HFFc6 (cell line): ENCODE data around the gene PDE4C. TPM values are rescaled to one million over a fixed set of nuclear protein-coding genes. Genes with fewer than 3 reads are reported as not detected.

Experiments
- DNase-seq: peaks from one replicate; pipeline ENCODE4 v3.0.0-alpha.2; 2018
- H3K27ac Mint-ChIP-seq: 2 replicates; pipeline ENCODE4 v1.8.0; 2020; ENCODE audit warnings: mild to moderate bottlenecking, mixed read lengths
- H3K27me3 Mint-ChIP-seq: 2 replicates; pipeline ENCODE4 v1.8.0; 2021; ENCODE audit warnings: mild to moderate bottlenecking, moderate library complexity, mixed read lengths; ENCODE audit not compliant: insufficient read depth
- H3K36me3 Mint-ChIP-seq: 2 replicates; pipeline ENCODE4 v1.8.0; 2021; ENCODE audit warnings: low read depth, mixed read lengths
- H3K4me1 Mint-ChIP-seq: 2 replicates; pipeline ENCODE4 v1.8.0; 2020; ENCODE audit warnings: low read depth, mixed read lengths
- H3K4me3 Mint-ChIP-seq: 2 replicates; pipeline ENCODE4 v1.8.0; 2020; ENCODE audit warnings: mild to moderate bottlenecking, moderate library complexity, mixed read lengths
- H3K9me3 Mint-ChIP-seq: 2 replicates; pipeline ENCODE4 v1.8.0; 2020; ENCODE audit warnings: mild to moderate bottlenecking, mixed read lengths
- total RNA-seq, 6 experiments: library from RNA; stranded (reverse); fragmentation: NEBNext Ultra II Directional; extraction: Animal tissue kit (Norgen Biotek cat#: 25700); gene quantifications; 2 replicates in 1 of 6; 3 replicates in 5 of 6; pipeline ENCODE4 v1.2.3, GENCODE V29; 2021
- TF ChIP-seq, protein P1 (sequence below): fragments of 200-600 bp; sonication (generic); IDR thresholded peaks from 2 replicates; pipeline ENCODE4 v1.5.0; 2021; ENCODE audit warnings: antibody characterized with exemption, mild to moderate bottlenecking

PDE4C gene
- total RNA-seq, 6 experiments from 2014 or later, result 0.14 TPM; not detected in 5

DNA sequence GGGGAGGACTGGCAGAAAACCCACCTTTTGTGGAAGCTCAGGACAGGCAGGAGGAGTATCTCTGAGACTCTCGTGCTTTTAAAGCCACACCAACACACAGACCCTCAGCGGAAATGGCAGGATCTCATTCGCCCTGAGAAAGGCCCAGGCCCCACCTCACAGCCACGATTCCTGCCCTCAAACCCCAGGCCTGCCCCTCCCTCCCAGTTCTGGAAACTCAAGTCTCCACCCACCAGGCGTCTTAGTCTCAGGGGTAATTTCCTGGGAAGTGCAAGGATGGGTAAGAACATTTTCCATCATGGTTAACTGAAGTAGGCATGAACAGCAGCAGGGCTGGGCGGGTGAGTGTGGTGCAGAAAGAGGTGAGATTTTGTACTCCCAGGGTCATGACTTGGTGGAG is 8.0 kb upstream of the PDE4C start:
- Mint-ChIP-seq H3K4me3 (no peak overlapping the region), H3K9me3 (peaks cover 11% of the 10 kb centered on the region; the same call in 1 of the 2 replicates), H3K36me3 (no peaks in the 10 kb centered on the region), H3K27ac (no peak overlapping the region), H3K27me3 (peaks cover 23% of the 10 kb centered on the region), H3K4me1 (no peaks in the 10 kb centered on the region)
- no peak for DNase-seq
- TF ChIP-seq, protein P1, sequence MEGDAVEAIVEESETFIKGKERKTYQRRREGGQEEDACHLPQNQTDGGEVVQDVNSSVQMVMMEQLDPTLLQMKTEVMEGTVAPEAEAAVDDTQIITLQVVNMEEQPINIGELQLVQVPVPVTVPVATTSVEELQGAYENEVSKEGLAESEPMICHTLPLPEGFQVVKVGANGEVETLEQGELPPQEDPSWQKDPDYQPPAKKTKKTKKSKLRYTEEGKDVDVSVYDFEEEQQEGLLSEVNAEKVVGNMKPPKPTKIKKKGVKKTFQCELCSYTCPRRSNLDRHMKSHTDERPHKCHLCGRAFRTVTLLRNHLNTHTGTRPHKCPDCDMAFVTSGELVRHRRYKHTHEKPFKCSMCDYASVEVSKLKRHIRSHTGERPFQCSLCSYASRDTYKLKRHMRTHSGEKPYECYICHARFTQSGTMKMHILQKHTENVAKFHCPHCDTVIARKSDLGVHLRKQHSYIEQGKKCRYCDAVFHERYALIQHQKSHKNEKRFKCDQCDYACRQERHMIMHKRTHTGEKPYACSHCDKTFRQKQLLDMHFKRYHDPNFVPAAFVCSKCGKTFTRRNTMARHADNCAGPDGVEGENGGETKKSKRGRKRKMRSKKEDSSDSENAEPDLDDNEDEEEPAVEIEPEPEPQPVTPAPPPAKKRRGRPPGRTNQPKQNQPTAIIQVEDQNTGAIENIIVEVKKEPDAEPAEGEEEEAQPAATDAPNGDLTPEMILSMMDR, result no peak

- peaks cover 11% of the 10 kb centered on the region; the same call in 1 of the 2 replicates for H3K9me3 Mint-ChIP-seq
- no peaks in the 10 kb centered on the region for H3K36me3 Mint-ChIP-seq
- H3K27ac Mint-ChIP-seq, result no peak overlapping the region
- TF ChIP-seq, protein P1, result no peak
- DNase-seq, result no peak
- no peaks in the 10 kb centered on the region for H3K4me1 Mint-ChIP-seq
- no peak overlapping the region for H3K4me3 Mint-ChIP-seq
- peaks cover 20% of the 10 kb centered on the region for H3K27me3 Mint-ChIP-seq
These were observed 7.1 kb upstream of the PDE4C start for GRCh38 chr19:18233224-18233825.

- no peak overlapping the region for H3K27ac Mint-ChIP-seq
- H3K4me1 Mint-ChIP-seq, result no peaks in the 10 kb centered on the region
- TF ChIP-seq, protein P1, result no peak
- H3K36me3 Mint-ChIP-seq, result no peaks in the 10 kb centered on the region
- H3K4me3 Mint-ChIP-seq, result no peak overlapping the region
- peaks cover 11% of the 10 kb centered on the region; the same call in 1 of the 2 replicates for H3K9me3 Mint-ChIP-seq
- peaks cover 20% of the 10 kb centered on the region for H3K27me3 Mint-ChIP-seq
- no peak for DNase-seq
These were observed 6.4 kb upstream of the PDE4C start for GRCh38 chr19:18232540-18233223.

- H3K27me3 Mint-ChIP-seq, result peaks cover 20% of the 10 kb centered on the region
- H3K9me3 Mint-ChIP-seq, result peaks cover 11% of the 10 kb centered on the region; the same call in 1 of the 2 replicates
- TF ChIP-seq, protein P1, result no peak
- no peak overlapping the region for H3K27ac Mint-ChIP-seq
- no peaks in the 10 kb centered on the region for H3K36me3 Mint-ChIP-seq
- no peak overlapping the region for H3K4me3 Mint-ChIP-seq
- no peaks in the 10 kb centered on the region for H3K4me1 Mint-ChIP-seq
- DNase-seq, result no peak
These were observed 5.5 kb upstream of the PDE4C start for GRCh38 chr19:18231775-18232174.

GRCh38 chr19:18230941-18231734 is 4.9 kb upstream of the PDE4C start:
- Mint-ChIP-seq H3K36me3 (no peaks in the 10 kb centered on the region), H3K9me3 (peaks cover 11% of the 10 kb centered on the region; the same call in 1 of the 2 replicates), H3K4me3 (no peak overlapping the region), H3K27me3 (peaks cover 15% of the 10 kb centered on the region), H3K27ac (no peak overlapping the region), H3K4me1 (no peaks in the 10 kb centered on the region)
- no peak for DNase-seq
- TF ChIP-seq, protein P1, result no peak
